ENCODE data around the gene SMNDC1. TPM values are rescaled to one million over a fixed set of nuclear protein-coding genes. Genes with fewer than 3 reads are reported as not detected.

Gene SMNDC1
- total RNA-seq, 2 donors from 2014 or later = 8.0 to 11.0 TPM

GRCh38 chr10:110310741-110311140, 6.0 kb upstream of the SMNDC1 start:
- Histone ChIP-seq H3K4me3 (no peak overlapping the region), H3K36me3 (no peaks in the 10 kb centered on the region), H3K9me3 (no peaks in the 10 kb centered on the region), H3K27ac (no peak overlapping the region), H3K4me1 (replicated peaks) (no peaks in the 10 kb centered on the region), H3K27me3 (replicated peaks; ENCODE audit: insufficient read depth) (no peaks in the 10 kb centered on the region)
- TF ChIP-seq, protein P1, sequence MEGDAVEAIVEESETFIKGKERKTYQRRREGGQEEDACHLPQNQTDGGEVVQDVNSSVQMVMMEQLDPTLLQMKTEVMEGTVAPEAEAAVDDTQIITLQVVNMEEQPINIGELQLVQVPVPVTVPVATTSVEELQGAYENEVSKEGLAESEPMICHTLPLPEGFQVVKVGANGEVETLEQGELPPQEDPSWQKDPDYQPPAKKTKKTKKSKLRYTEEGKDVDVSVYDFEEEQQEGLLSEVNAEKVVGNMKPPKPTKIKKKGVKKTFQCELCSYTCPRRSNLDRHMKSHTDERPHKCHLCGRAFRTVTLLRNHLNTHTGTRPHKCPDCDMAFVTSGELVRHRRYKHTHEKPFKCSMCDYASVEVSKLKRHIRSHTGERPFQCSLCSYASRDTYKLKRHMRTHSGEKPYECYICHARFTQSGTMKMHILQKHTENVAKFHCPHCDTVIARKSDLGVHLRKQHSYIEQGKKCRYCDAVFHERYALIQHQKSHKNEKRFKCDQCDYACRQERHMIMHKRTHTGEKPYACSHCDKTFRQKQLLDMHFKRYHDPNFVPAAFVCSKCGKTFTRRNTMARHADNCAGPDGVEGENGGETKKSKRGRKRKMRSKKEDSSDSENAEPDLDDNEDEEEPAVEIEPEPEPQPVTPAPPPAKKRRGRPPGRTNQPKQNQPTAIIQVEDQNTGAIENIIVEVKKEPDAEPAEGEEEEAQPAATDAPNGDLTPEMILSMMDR (IDR thresholded peaks at IDR 0.05) = no peak
- no peak for TF ChIP-seq POLR2A (IDR thresholded peaks at IDR 0.05)
- TF ChIP-seq POLR2AphosphoS5 (IDR thresholded peaks at IDR 0.05) = no peak
- 48% methylated on average over 3 of the region's 3 CpGs for WGBS
- no peak for DNase-seq (ENCODE audit: low spot score)
- intact Hi-C loops (cut with DNase I) = loop anchor here (1.0 kb wide), 1 partner anchor 237 kb away; no protein-coding TSS in a partner anchor

- 44% methylated on average over 4 of the region's 4 CpGs for WGBS
- no peaks in the 10 kb centered on the region for H3K9me3 ChIP-seq
- H3K36me3 ChIP-seq = no peaks in the 10 kb centered on the region
- H3K4me3 ChIP-seq = no peak overlapping the region
- H3K27ac ChIP-seq = no peak overlapping the region
- peaks cover 6% of the 10 kb centered on the region for H3K4me1 ChIP-seq (replicated peaks)
- TF ChIP-seq POLR2A (IDR thresholded peaks at IDR 0.05) (no peak), POLR2AphosphoS5 (IDR thresholded peaks at IDR 0.05) (no peak)
- TF ChIP-seq, protein P1 (IDR thresholded peaks at IDR 0.05) = no peak
- DNase-seq (ENCODE audit: low spot score) = no peak
- H3K27me3 ChIP-seq (replicated peaks; ENCODE audit: insufficient read depth) = no peaks in the 10 kb centered on the region
- intact Hi-C loops (cut with DNase I) = loop anchor here (5.0 to 10.0 kb wide), 2 partner anchors 259 to 607 kb away; partner anchors contain the start of genes BBIP1, SHOC2 and SMC3
Observed at GRCh38 chr10:110307805-110308204, 3.1 kb upstream of the SMNDC1 start.

GRCh38 chr10:110306452-110306768, 1.7 kb upstream of the SMNDC1 start:
- intact Hi-C loops (cut with DNase I) = loop anchor here (5.0 to 10.0 kb wide), 2 partner anchors 261 to 608 kb away; partner anchors contain the start of genes BBIP1, SHOC2 and SMC3
- Histone ChIP-seq H3K36me3 (no peaks in the 10 kb centered on the region), H3K27me3 (replicated peaks; ENCODE audit: insufficient read depth) (no peaks in the 10 kb centered on the region), H3K4me3 (no peak overlapping the region), H3K27ac (no peak overlapping the region), H3K4me1 (replicated peaks) (peaks cover 6% of the 10 kb centered on the region), H3K9me3 (no peaks in the 10 kb centered on the region)
- TF ChIP-seq, protein P1 (IDR thresholded peaks at IDR 0.05) = no peak
- TF ChIP-seq POLR2A (IDR thresholded peaks at IDR 0.05) (no peak), POLR2AphosphoS5 (IDR thresholded peaks at IDR 0.05) (no peak)
- no peak for DNase-seq (ENCODE audit: low spot score)
- 9% methylated on average over 2 of the region's 2 CpGs for WGBS

- intact Hi-C loops (cut with DNase I) = loop anchor here (1.0 to 10.0 kb wide), 3 partner anchors 192 to 609 kb away; partner anchors contain the start of genes BBIP1, SHOC2 and SMC3
- TF ChIP-seq POLR2AphosphoS5 (IDR thresholded peaks at IDR 0.05) = peak; percentile 43
- TF ChIP-seq, protein P1 (IDR thresholded peaks at IDR 0.05) = peak in 3 of 4 experiments; percentile 16 to 77 (median 70)
- no peak for TF ChIP-seq POLR2A (IDR thresholded peaks at IDR 0.05)
- H3K4me3 ChIP-seq = no peak overlapping the region
- no peaks in the 10 kb centered on the region for H3K27me3 ChIP-seq (replicated peaks; ENCODE audit: insufficient read depth)
- no peaks in the 10 kb centered on the region for H3K9me3 ChIP-seq
- peak; percentile 38 for DNase-seq (ENCODE audit: low spot score)
- H3K36me3 ChIP-seq = no peaks in the 10 kb centered on the region
- peaks cover 6% of the 10 kb centered on the region for H3K4me1 ChIP-seq (replicated peaks)
- 64% methylated on average over 17 of the region's 17 CpGs for WGBS
- peak overlapping the region; percentile 88 to 89 for H3K27ac ChIP-seq
Observed at GRCh38 chr10:110305767-110306451, 1.2 kb upstream of the SMNDC1 start.

GRCh38 chr10:110304394-110304779, 333 bp downstream of the SMNDC1 start:
- peak overlapping the region; percentile 60 to 95 for H3K4me3 ChIP-seq
- intact Hi-C loops (cut with DNase I) = loop anchor here (5.0 to 10.0 kb wide), 2 partner anchors 167 to 610 kb away; partner anchors contain the start of genes BBIP1 and SHOC2
- no peaks in the 10 kb centered on the region for H3K36me3 ChIP-seq
- H3K9me3 ChIP-seq = no peaks in the 10 kb centered on the region
- peaks cover 6% of the 10 kb centered on the region for H3K4me1 ChIP-seq (replicated peaks)
- H3K27me3 ChIP-seq (replicated peaks; ENCODE audit: insufficient read depth) = no peaks in the 10 kb centered on the region
- TF ChIP-seq, protein P1 (IDR thresholded peaks at IDR 0.05) = peak in 1 of 4 experiments; percentile 12
- no peak for TF ChIP-seq POLR2AphosphoS5 (IDR thresholded peaks at IDR 0.05)
- H3K27ac ChIP-seq = peak overlapping the region; percentile 88 to 89
- under 1% methylated on average over 42 of the region's 42 CpGs for WGBS
- peak; percentile 6 for DNase-seq (ENCODE audit: low spot score)
